HCT116 (cell line): ENCODE measurements around the gene CATSPERE. TPM values are rescaled to one million over a fixed set of nuclear protein-coding genes. Genes with fewer than 3 reads are reported as not detected.

Source experiments
- ATAC-seq: fragments of 200-7000 bp; cut with Tn5 transposase; 2 replicates; pipeline ENCODE4 v1.9.1; 2020; ENCODE audit warnings: mild to moderate bottlenecking, moderate library complexity
- BruUV-seq: library from RNA; stranded (reverse); fragments of 400-500 nt; replicated peaks from 2 replicates; lab custom pipeline; 2021; lab: Mats Ljungman, UMichigan
- CTCF ChIA-PET: fragments of 300-600 bp; sonication (Branson Sonifier 250); formaldehyde crosslinking; loops from one replicate; lab custom pipeline; 2021; ENCODE audit warnings: antibody characterized with exemption; lab: Charles Lee
- POLR2A ChIA-PET: fragments of 300-600, 350-600 bp; sonication (Branson Sonifier 250); formaldehyde crosslinking; loops from one replicate; lab custom pipeline; 2021; ENCODE audit warnings: antibody characterized with exemption; lab: Charles Lee
- RAD21 ChIA-PET, 2 experiments: fragments of 300-600 bp; sonication (Branson Sonifier 250); formaldehyde crosslinking; loops; one replicate each; lab custom pipeline; 2023; ENCODE audit warnings: low total read pairs in 2 of 2; ENCODE audit not compliant: uncharacterized antibody in 2 of 2, unreplicated experiment in 2 of 2, low non-redundant PET in 1 of 2; lab: Charles Lee
- DNase-seq: peaks from one replicate; pipeline ENCODE4 v3.0.0-alpha.2; 2010; ENCODE audit warnings: low read depth, low spot score
- H2AFZ ChIP-seq: fragments of 200-600 bp; shearing (Covaris generic), sonication (generic); 2 replicates; pipeline ENCODE4 v1.6.1; 2017; ENCODE audit warnings: low read depth, mixed run types, mixed read lengths, antibody characterized with exemption, low read length; ENCODE audit not compliant: poor library complexity, severe bottlenecking
- H3K27ac ChIP-seq: 2 replicates; pipeline ENCODE4 v1.5.1; 2012; ENCODE audit warnings: low read depth, low read length
- H3K27me3 ChIP-seq: fragments of 200-600 bp; sonication (generic); 2 replicates; pipeline ENCODE4 v1.6.1; 2016; ENCODE audit warnings: mixed run types, low read length, mixed read lengths; ENCODE audit not compliant: insufficient read depth
- H3K36me3 ChIP-seq, 2 experiments: fragments of 200-500 bp in 1 of 2; fragments of 200-600 bp in 1 of 2; sonication (Bioruptor generic) in 1 of 2; sonication (generic) in 1 of 2; 2 replicates each; pipeline versions ENCODE4 v1.5.1 to v1.6.1; 2014 to 2016; ENCODE audit warnings: low read length in 2 of 2, inconsistent platforms in 1 of 2, mixed read lengths in 1 of 2, mixed run types in 1 of 2; ENCODE audit not compliant: insufficient read depth in 2 of 2, control insufficient read depth in 1 of 2
- H3K4me1 ChIP-seq, 2 experiments: fragments of 200-600 bp in 1 of 2; sonication (generic) in 1 of 2; 2 replicates each; pipeline versions ENCODE4 v1.5.1 to v1.6.1; 2012 to 2017; ENCODE audit warnings: low read length in 2 of 2, inconsistent platforms in 1 of 2, mild to moderate bottlenecking in 1 of 2, mixed read lengths in 1 of 2, mixed run types in 1 of 2, moderate library complexity in 1 of 2; ENCODE audit not compliant: insufficient read depth in 2 of 2, control insufficient read depth in 1 of 2
- H3K4me2 ChIP-seq: fragments of 200-600 bp; sonication (generic); 2 replicates; pipeline ENCODE4 v1.6.1; 2017; ENCODE audit warnings: mixed run types, low read length, mixed read lengths
- H3K4me3 ChIP-seq, 2 experiments: fragments of 200-600 bp in 1 of 2; sonication (generic) in 1 of 2; replicated peaks in 1 of 2; 2 replicates each; pipeline ENCODE4 v1.5.1; 2011 to 2016; ENCODE audit warnings: low read length in 2 of 2, control low read depth in 1 of 2, low read depth in 1 of 2, mild to moderate bottlenecking in 1 of 2, mixed read lengths in 1 of 2, mixed run types in 1 of 2
- H3K79me2 ChIP-seq: fragments of 200-600 bp; sonication (generic); 2 replicates; pipeline ENCODE4 v1.6.1; 2017; ENCODE audit warnings: mild to moderate bottlenecking, mixed run types, low read length, moderate library complexity, mixed read lengths; ENCODE audit not compliant: insufficient read depth
- H3K9ac ChIP-seq: fragments of 200-600 bp; sonication (generic); 2 replicates; pipeline ENCODE4 v1.6.1; 2016; ENCODE audit warnings: low read length, mixed read lengths
- H3K9me2 ChIP-seq: fragments of 200-600 bp; sonication (generic), shearing (Covaris generic); 2 replicates; pipeline ENCODE4 v1.6.1; 2017; ENCODE audit warnings: mixed run types, mild to moderate bottlenecking, moderate library complexity; ENCODE audit not compliant: insufficient read depth
- H3K9me3 ChIP-seq, 2 experiments: fragments of 200-500 bp in 1 of 2; fragments of 200-600 bp in 1 of 2; sonication (Bioruptor generic) in 1 of 2; sonication (generic) in 1 of 2; 2 replicates each; pipeline ENCODE4 v1.6.1; 2014 to 2017; ENCODE audit warnings: low read length in 2 of 2, mixed read lengths in 2 of 2, inconsistent platforms in 1 of 2, low read depth in 1 of 2, mild to moderate bottlenecking in 1 of 2, mixed run types in 1 of 2, moderate library complexity in 1 of 2; ENCODE audit not compliant: control insufficient read depth in 1 of 2, insufficient read depth in 1 of 2
- H4K20me1 ChIP-seq: fragments of 200-600 bp; sonication (generic), shearing (Covaris generic); 2 replicates; pipeline ENCODE4 v1.6.1; 2017; ENCODE audit warnings: mixed run types, mild to moderate bottlenecking, moderate library complexity; ENCODE audit not compliant: insufficient read depth
- ATF3 ChIP-seq: IDR thresholded peaks from 2 replicates; pipeline ENCODE4 v1.6.1; 2012
- SRF ChIP-seq: IDR thresholded peaks from 2 replicates; pipeline ENCODE4 v1.6.1; 2012; ENCODE audit warnings: low read depth
- YY1 ChIP-seq: IDR thresholded peaks from 2 replicates; pipeline ENCODE4 v1.6.1; 2011; ENCODE audit warnings: low read length, low read depth, moderate library complexity, mild to moderate bottlenecking; ENCODE audit not compliant: insufficient replicate concordance; ENCODE audit errors: extremely low read depth
- ZNF274 ChIP-seq: fragments of 200-500 bp; sonication (Bioruptor generic); IDR thresholded peaks from 2 replicates; pipeline ENCODE4 v1.6.1; 2014; ENCODE audit warnings: mild to moderate bottlenecking, low read depth, low read length, inconsistent platforms
- intact Hi-C: fragments of 100-400 bp; cut with micrococcal nuclease; formaldehyde crosslinking; loops from 2 replicates; pipeline ENCODE4 v1.10.0; 2022
- total RNA-seq: library from RNA; stranded (reverse); gene quantifications from one replicate; pipeline ENCODE4 v1.2.1, GENCODE V29; 2021; ENCODE audit not compliant: unreplicated experiment
- TF ChIP-seq, protein P1 (sequence below): IDR thresholded peaks from 2 replicates; pipeline ENCODE4 v1.6.1; 2011; ENCODE audit warnings: mild to moderate bottlenecking, low read length, moderate library complexity; ENCODE audit not compliant: insufficient replicate concordance; ENCODE audit errors: extremely low read depth
- TF ChIP-seq, protein P2 (sequence below): IDR thresholded peaks from 2 replicates; pipeline ENCODE4 v1.6.1; 2012; ENCODE audit warnings: low read depth

The CATSPERE gene
- total RNA-seq, 1 experiment from 2014 or later, result 0.34 TPM

DNA sequence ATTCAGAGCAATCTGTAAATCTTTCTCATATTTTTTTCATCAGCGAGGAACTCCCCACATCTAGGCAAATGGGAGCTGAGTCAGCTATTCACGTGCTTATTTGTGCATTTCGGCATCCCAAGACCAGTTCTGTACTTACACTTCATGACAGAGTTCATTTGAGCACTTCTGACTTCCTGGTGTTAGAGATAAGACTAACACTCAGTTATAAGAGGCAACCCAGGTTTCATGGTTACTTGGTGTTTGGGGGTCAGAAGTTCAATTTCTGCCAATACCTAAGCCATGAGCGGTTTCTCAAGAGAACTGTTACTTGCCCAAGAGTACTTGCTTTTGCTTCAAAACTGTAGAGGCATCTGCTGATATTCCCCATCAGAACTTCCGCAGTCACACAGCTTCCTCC lies 167.7 kb downstream of the CATSPERE start:
- no peak overlapping the region for H3K4me3 ChIP-seq
- H3K4me1 ChIP-seq, result no peaks in the 10 kb centered on the region
- intact Hi-C loops, result no loop called here
- ATAC-seq (no peak), DNase-seq (no peak)
- no peak overlapping the region for H2AFZ ChIP-seq
- no peak overlapping the region for H3K4me2 ChIP-seq
- no peak overlapping the region for H3K9ac ChIP-seq
- H3K79me2 ChIP-seq, result no peaks in the 10 kb centered on the region
- H3K27ac ChIP-seq, result no peak overlapping the region
- no peaks in the 10 kb centered on the region for H3K36me3 ChIP-seq
- CTCF ChIA-PET, result no interaction called here
- POLR2A ChIA-PET, result no interaction called here
- H3K27me3 ChIP-seq, result no peaks in the 10 kb centered on the region
- no peaks in the 10 kb centered on the region for H3K9me2 ChIP-seq
- no peaks in the 10 kb centered on the region for H3K9me3 ChIP-seq
- H4K20me1 ChIP-seq, result no peaks in the 10 kb centered on the region
- RAD21 ChIA-PET, result no interaction called here
- TF ChIP-seq, protein P1, sequence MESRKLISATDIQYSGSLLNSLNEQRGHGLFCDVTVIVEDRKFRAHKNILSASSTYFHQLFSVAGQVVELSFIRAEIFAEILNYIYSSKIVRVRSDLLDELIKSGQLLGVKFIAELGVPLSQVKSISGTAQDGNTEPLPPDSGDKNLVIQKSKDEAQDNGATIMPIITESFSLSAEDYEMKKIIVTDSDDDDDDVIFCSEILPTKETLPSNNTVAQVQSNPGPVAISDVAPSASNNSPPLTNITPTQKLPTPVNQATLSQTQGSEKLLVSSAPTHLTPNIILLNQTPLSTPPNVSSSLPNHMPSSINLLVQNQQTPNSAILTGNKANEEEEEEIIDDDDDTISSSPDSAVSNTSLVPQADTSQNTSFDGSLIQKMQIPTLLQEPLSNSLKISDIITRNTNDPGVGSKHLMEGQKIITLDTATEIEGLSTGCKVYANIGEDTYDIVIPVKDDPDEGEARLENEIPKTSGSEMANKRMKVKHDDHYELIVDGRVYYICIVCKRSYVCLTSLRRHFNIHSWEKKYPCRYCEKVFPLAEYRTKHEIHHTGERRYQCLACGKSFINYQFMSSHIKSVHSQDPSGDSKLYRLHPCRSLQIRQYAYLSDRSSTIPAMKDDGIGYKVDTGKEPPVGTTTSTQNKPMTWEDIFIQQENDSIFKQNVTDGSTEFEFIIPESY, result no peak
- TF ChIP-seq SRF (no peak), YY1 (no peak), ZNF274 (no peak), ATF3 (no peak)
- TF ChIP-seq, protein P2, sequence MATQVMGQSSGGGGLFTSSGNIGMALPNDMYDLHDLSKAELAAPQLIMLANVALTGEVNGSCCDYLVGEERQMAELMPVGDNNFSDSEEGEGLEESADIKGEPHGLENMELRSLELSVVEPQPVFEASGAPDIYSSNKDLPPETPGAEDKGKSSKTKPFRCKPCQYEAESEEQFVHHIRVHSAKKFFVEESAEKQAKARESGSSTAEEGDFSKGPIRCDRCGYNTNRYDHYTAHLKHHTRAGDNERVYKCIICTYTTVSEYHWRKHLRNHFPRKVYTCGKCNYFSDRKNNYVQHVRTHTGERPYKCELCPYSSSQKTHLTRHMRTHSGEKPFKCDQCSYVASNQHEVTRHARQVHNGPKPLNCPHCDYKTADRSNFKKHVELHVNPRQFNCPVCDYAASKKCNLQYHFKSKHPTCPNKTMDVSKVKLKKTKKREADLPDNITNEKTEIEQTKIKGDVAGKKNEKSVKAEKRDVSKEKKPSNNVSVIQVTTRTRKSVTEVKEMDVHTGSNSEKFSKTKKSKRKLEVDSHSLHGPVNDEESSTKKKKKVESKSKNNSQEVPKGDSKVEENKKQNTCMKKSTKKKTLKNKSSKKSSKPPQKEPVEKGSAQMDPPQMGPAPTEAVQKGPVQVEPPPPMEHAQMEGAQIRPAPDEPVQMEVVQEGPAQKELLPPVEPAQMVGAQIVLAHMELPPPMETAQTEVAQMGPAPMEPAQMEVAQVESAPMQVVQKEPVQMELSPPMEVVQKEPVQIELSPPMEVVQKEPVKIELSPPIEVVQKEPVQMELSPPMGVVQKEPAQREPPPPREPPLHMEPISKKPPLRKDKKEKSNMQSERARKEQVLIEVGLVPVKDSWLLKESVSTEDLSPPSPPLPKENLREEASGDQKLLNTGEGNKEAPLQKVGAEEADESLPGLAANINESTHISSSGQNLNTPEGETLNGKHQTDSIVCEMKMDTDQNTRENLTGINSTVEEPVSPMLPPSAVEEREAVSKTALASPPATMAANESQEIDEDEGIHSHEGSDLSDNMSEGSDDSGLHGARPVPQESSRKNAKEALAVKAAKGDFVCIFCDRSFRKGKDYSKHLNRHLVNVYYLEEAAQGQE, result no peak
- BruUV-seq, result no TSS peak
